Measurements from ENCODE around the gene RPS10. TPM values are rescaled to one million over a fixed set of nuclear protein-coding genes. Genes with fewer than 3 reads are reported as not detected.

The RPS10 gene
- total RNA-seq, 1 donor from 2014 or later: 3,975 TPM

DNA sequence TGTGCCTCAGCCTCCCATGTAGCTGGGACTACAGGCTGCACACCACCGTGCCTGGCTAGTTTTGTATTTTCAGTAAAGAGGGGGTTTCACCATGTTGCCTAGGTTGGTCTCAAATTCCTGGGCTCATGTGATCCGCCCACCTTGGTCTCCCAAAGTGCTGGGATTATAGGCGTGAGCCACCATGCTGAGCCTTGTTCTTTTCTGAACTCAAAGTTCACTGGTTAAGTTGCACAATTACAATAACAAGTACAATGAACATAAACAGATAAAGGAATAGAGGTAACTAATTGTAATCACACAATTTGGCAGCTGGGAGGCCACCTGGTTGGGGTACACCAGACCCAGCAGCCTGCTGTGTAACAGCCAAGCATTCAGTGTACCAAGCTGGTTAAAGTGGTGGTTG, 40.1 kb downstream of the RPS10 start:
- H3K27me3 ChIP-seq (ENCODE audit: control insufficient read depth, insufficient read depth, low read length): no peaks in the 10 kb centered on the region
- no peak for DNase-seq (ENCODE audit: low read depth)

DNA sequence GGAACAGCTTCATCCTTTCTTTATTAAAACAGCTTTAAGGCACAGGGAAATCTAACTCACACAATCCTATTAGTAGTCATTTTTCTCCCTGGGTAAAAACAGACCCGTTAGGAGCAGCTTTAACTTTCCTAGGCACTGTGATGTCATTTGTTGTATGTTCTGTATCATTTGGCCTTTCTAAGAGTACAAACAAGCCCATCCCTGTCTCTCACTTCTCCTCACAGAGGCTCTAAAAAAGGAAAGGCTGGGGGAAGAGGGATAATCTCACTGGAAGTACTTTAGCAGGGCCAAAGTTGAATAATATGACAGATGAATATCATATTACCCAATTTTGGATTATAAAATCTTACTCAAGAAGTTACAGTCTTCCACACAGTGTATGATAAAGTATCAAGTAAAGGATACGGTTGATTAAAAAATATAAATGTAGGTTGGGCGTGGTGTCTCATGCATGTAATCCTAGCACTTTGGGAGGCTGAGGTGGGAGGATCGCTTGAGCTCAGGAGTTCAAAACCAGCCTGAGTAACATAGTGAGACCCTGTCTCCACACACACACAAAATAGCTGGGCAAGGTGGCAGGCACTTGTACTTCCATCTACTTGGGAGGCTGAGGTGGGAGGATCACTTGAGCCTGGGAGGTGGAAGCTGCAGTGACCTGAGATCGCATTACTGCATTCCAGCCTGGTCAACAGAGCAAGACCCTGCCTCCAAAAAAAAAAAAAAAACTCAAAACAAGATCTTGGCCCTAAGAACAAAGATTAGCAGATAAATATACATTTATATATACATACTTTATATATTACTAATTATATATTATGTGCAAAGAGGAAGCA, 41.3 kb downstream of the RPS10 start:
- H3K27me3 ChIP-seq (ENCODE audit: control insufficient read depth, insufficient read depth, low read length): no peaks in the 10 kb centered on the region
- DNase-seq (ENCODE audit: low read depth): no peak
- H3K36me3 ChIP-seq (ENCODE audit: control insufficient read depth, insufficient read depth, low read length): no peaks in the 10 kb centered on the region
- no peak overlapping the region for H3K4me3 ChIP-seq (ENCODE audit: low read depth, low read length)
- TF ChIP-seq, protein P1, sequence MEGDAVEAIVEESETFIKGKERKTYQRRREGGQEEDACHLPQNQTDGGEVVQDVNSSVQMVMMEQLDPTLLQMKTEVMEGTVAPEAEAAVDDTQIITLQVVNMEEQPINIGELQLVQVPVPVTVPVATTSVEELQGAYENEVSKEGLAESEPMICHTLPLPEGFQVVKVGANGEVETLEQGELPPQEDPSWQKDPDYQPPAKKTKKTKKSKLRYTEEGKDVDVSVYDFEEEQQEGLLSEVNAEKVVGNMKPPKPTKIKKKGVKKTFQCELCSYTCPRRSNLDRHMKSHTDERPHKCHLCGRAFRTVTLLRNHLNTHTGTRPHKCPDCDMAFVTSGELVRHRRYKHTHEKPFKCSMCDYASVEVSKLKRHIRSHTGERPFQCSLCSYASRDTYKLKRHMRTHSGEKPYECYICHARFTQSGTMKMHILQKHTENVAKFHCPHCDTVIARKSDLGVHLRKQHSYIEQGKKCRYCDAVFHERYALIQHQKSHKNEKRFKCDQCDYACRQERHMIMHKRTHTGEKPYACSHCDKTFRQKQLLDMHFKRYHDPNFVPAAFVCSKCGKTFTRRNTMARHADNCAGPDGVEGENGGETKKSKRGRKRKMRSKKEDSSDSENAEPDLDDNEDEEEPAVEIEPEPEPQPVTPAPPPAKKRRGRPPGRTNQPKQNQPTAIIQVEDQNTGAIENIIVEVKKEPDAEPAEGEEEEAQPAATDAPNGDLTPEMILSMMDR (IDR thresholded peaks at IDR 0.05; ENCODE audit: insufficient read depth, low read length, poor library complexity, severe bottlenecking): no peak

More for the DNA sequence above, 40.1 kb downstream of the RPS10 start:
- TF ChIP-seq, protein P1 (IDR thresholded peaks at IDR 0.05; ENCODE audit: insufficient read depth, low read length, poor library complexity, severe bottlenecking): no peak
- no peak overlapping the region for H3K4me3 ChIP-seq (ENCODE audit: low read depth, low read length)
- H3K36me3 ChIP-seq (ENCODE audit: control insufficient read depth, insufficient read depth, low read length): no peaks in the 10 kb centered on the region

DNA sequence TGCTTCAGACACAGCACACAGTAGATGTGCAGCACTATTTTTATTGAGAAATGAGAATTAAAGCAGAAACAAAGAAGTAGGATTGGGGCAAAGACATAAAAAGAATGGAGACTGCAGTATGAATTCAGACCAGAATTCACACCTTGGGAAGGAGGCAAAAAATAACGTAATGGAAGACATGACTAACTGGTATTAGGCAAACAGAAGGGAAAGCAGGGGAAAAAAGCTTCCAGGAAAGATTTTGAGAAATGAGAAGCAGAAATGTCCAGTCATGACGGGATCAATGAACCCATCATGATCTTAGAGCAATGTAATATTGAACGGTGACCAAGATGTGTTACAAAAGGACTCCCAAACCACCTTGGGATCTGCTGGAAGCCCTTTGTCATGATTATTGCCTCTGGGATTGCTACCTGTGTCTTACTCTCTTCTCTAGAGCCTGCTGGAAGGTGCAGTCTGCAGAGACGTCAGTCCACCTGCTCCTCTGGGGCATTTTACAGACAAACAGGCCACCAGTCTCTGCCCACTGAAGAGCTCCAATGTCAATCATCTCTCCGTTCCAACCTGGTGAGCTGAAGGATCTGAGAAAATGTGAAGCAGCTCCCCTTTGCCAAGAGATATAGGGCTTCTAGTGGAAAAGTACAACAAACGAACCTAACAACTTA, 42.1 kb downstream of the RPS10 start:
- TF ChIP-seq, protein P1 (IDR thresholded peaks at IDR 0.05; ENCODE audit: insufficient read depth, low read length, poor library complexity, severe bottlenecking): no peak
- Histone ChIP-seq H3K4me3 (ENCODE audit: low read depth, low read length) (no peak overlapping the region), H3K36me3 (ENCODE audit: control insufficient read depth, insufficient read depth, low read length) (no peaks in the 10 kb centered on the region), H3K27me3 (ENCODE audit: control insufficient read depth, insufficient read depth, low read length) (no peaks in the 10 kb centered on the region)
- no peak for DNase-seq (ENCODE audit: low read depth)

DNA sequence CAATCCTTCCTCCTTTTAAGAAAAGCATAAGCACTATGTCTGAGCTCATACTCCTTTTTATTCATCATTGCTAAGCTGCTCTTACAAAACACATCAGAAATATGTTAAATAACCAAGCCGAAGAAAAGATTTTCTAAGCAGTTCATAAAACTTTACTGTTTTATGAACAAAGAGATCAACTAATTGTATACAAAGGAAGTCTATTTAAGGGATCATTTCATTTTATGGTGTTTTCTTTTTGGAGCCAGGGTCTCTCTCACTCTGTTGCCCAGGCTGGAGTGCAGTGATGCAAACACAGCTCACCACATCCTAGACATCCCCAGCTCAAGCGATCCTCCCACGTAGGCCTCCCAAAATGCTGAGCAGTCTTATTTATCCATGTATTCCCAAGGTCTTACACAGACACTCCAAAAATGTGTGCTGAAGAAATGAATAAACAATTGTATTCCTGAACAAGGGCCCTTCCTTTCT, 42.7 kb downstream of the RPS10 start:
- peak; percentile 58 for DNase-seq (ENCODE audit: low read depth)
- Histone ChIP-seq H3K27me3 (ENCODE audit: control insufficient read depth, insufficient read depth, low read length) (no peaks in the 10 kb centered on the region), H3K4me3 (ENCODE audit: low read depth, low read length) (no peak overlapping the region), H3K36me3 (ENCODE audit: control insufficient read depth, insufficient read depth, low read length) (no peaks in the 10 kb centered on the region)
- TF ChIP-seq, protein P1 (IDR thresholded peaks at IDR 0.05; ENCODE audit: insufficient read depth, low read length, poor library complexity, severe bottlenecking): no peak

DNA sequence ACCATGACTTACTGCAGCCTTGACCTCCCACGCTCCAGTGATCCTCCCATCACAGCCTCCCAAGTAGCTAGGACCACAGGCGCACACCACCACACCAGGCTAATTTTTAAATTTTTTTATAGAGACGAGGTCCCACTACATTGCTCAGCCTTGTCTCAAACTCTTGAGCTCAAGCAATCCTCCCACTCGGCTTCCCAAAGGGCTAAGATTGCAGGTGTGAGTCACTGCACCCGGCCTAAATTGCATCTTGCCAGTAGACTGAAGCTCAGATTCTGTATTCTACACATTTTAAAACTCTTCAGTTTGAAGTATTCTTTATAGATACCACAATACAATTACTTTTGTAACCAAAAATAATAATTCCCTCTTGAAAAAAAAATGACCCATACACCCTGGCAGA, 44.8 kb downstream of the RPS10 start:
- no peak for DNase-seq (ENCODE audit: low read depth)
- H3K36me3 ChIP-seq (ENCODE audit: control insufficient read depth, insufficient read depth, low read length): no peaks in the 10 kb centered on the region
- H3K4me3 ChIP-seq (ENCODE audit: low read depth, low read length): no peak overlapping the region
- H3K27me3 ChIP-seq (ENCODE audit: control insufficient read depth, insufficient read depth, low read length): no peaks in the 10 kb centered on the region
- TF ChIP-seq, protein P1 (IDR thresholded peaks at IDR 0.05; ENCODE audit: insufficient read depth, low read length, poor library complexity, severe bottlenecking): no peak

Data from kidney epithelial cell (primary cell).